HG03575 (cell line): Measurements from ENCODE around the gene CFL2.
"Not testable (repeated sequence)": the region's sequence is repeated elsewhere in the genome, so short reads cannot be mapped to it uniquely, and the experiment has no call there.

ENCODE experiments used
- ATAC-seq: cut with Tn5 transposase; IDR thresholded peaks from one replicate; pipeline ENCODE4 v1.9.1; 2021; ENCODE audit not compliant: unreplicated experiment, insufficient number of reproducible peaks, low FRiP score; ENCODE audit errors: extremely low read depth

Gene CFL2

GRCh38 chr14:34713122-34713680, 1.2 kb downstream of the CFL2 start:
- no peak for ATAC-seq

GRCh38 chr14:34711796-34712712, 2.3 kb downstream of the CFL2 start:
- no peak for ATAC-seq

- no peak for ATAC-seq
Observed at GRCh38 chr14:34711169-34711568, 3.2 kb downstream of the CFL2 start.

- ATAC-seq: no peak
Observed at GRCh38 chr14:34710744-34711143, 3.6 kb downstream of the CFL2 start.

GRCh38 chr14:34710006-34710405, 4.4 kb downstream of the CFL2 start:
- ATAC-seq: no peak

GRCh38 chr14:34707722-34708121, 6.7 kb downstream of the CFL2 start:
- ATAC-seq: no peak

- ATAC-seq: no peak
Observed at GRCh38 chr14:34701808-34702207, 12.6 kb downstream of the CFL2 start.

GRCh38 chr14:34700622-34701130, 13.7 kb downstream of the CFL2 start:
- ATAC-seq: no peak

- ATAC-seq: no peak
Observed at GRCh38 chr14:34699873-34700621, 14.3 kb downstream of the CFL2 start.

GRCh38 chr14:34694216-34694615, 20.2 kb downstream of the CFL2 start:
- ATAC-seq: not testable (repeated sequence)

GRCh38 chr14:34693228-34693939, 21.0 kb downstream of the CFL2 start:
- ATAC-seq: no peak

- ATAC-seq: no peak
Observed at GRCh38 chr14:34692898-34693227, 21.5 kb downstream of the CFL2 start.

- no peak for ATAC-seq
Observed at GRCh38 chr14:34692348-34692747, 22.0 kb downstream of the CFL2 start.

- no peak for ATAC-seq
Observed at GRCh38 chr14:34691206-34691605, 23.2 kb downstream of the CFL2 start.

GRCh38 chr14:34688470-34689206, 25.8 kb downstream of the CFL2 start:
- ATAC-seq: no peak

- no peak for ATAC-seq
Observed at GRCh38 chr14:34685819-34686428, 28.5 kb downstream of the CFL2 start.

GRCh38 chr14:34684578-34684977, 29.8 kb downstream of the CFL2 start:
- ATAC-seq: no peak

- no peak for ATAC-seq
Observed at GRCh38 chr14:34682787-34683321, 31.5 kb downstream of the CFL2 start.
